GM21515 (cell line): ENCODE results near the gene MYO15B.

Experiments used
- ATAC-seq: cut with Tn5 transposase; IDR thresholded peaks from one replicate; pipeline ENCODE4 v1.9.1; 2021; ENCODE audit not compliant: unreplicated experiment

Gene MYO15B

GRCh38 chr17:75558666-75559530, 28.7 kb upstream of the MYO15B start:
- ATAC-seq: no peak

DNA sequence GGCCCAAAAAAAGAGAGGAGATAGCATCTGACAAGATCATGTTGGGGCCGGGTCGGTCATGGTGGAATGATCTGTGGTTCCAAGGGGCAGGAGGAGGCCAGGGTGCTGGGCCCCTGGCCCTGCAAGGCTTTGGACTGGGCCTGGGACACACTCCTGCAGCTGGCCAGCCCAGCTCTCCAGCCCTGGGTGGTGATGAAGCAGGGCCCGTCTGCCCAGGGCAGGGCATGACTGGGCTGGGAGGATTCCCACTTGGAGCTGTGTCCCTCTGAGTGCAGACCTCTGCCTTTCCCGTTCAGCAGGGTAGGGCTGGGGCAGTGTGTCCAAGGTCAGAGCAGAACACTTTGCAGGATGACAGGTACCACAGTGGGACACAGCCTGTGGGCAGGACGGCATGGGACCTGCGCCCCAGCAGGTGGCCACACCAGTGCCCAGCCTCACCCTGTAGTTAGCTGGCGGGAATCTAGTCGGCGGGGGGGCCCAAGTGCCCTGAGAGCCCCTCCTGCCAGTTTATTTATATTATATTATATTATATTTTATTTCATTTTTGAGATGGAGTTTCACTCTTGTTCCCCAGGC, 27.6 kb upstream of the MYO15B start:
- no peak for ATAC-seq

DNA sequence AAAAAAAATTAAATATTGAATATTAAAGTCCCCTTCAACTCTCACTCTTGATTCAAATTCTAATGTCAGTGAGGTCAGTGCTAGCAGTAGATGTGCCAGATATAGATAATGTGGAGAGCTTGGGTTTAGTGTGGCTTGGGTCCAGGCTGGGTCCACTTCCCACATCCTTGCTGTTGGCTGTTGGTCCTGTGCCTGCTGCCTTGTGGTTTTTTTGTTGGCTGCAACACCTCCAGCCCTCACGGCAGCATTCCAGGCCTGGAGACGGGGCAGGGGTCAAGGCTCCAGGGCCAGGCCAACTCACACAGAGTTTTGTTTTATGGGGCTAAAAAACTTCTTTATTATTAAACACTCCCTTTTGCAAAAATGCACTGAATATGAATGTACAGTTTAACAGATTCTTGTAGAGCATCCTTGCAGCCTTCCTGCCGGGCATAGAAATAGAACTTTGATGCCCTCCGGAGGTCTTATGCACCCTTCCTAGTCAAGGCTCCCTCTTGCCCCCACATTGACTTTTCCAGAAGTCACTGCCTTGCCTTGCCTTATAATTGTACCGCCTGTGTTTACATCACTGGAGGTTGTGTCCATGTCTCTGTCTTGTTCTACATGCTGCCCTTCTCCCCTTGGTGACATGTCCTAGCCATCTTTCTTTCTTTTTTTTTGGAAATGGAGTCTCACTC, 25.5 kb upstream of the MYO15B start:
- no peak for ATAC-seq

- ATAC-seq: no peak
These were observed 24.4 kb upstream of the MYO15B start for GRCh38 chr17:75563063-75563758.

- no peak for ATAC-seq
These were observed 23.4 kb upstream of the MYO15B start for GRCh38 chr17:75564195-75564594.

DNA sequence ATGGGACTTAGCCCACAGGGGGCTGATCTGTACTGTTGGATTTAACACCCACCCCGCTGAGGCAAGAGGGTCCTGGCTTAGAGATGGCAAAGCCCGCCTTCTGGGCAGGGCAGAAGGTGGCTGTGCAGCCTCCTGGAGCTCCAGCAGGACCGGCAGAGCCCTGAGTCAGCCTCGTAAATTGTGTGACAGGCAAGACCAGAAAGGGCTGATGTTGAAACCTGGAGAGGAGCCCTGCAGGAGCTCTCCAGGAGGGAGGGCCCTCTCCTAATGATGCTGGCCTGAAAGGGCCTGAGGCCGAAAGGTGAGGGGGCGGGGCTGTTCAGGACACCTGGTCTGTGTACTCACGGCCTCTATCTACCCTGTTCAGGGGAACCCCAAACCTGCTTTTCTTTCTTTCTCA, 22.5 kb upstream of the MYO15B start:
- no peak for ATAC-seq

DNA sequence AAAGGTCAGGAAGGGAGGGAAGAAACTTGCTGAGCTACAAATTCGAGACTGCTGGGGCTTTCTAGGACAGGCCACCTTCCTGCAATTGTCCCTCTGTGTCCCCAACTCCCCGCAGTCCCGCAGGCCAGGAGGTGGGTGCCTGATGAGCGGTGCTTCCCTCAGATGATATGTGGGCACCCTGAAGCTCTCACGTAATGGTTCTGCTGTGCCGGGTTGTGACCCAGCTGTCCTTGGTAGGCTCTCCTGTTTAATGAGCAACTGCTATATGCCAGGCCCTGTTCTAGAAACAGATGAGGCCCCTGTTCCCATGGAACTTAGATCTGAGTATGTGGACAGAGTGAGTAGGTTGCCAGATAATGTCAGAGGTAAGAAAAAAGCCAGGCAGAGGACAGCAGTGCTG, 22.0 kb upstream of the MYO15B start:
- no peak for ATAC-seq

DNA sequence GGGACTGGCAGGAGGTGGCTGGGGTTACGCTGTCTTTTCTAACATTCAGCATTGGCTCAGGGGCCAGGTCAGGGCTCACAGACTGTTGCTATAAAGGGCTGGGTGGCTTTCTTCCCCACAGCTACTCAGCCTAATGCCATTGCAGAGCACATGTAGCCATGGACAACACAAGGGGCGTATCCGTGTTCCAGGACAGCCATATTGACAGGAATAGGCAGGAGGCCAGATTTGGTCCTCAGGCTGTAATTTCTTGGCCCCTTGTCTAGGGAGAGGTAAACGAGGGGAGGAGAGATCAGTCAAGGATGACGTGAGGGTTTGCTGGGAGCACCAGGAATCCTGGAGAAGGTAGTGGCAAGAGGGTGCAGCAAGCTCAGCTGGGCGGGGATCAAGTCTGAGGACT, 21.2 kb upstream of the MYO15B start:
- ATAC-seq: no peak

- no peak for ATAC-seq
These were observed 20.8 kb upstream of the MYO15B start for GRCh38 chr17:75566834-75567233.

- no peak for ATAC-seq
These were observed 19.0 kb upstream of the MYO15B start for GRCh38 chr17:75568412-75569255.

DNA sequence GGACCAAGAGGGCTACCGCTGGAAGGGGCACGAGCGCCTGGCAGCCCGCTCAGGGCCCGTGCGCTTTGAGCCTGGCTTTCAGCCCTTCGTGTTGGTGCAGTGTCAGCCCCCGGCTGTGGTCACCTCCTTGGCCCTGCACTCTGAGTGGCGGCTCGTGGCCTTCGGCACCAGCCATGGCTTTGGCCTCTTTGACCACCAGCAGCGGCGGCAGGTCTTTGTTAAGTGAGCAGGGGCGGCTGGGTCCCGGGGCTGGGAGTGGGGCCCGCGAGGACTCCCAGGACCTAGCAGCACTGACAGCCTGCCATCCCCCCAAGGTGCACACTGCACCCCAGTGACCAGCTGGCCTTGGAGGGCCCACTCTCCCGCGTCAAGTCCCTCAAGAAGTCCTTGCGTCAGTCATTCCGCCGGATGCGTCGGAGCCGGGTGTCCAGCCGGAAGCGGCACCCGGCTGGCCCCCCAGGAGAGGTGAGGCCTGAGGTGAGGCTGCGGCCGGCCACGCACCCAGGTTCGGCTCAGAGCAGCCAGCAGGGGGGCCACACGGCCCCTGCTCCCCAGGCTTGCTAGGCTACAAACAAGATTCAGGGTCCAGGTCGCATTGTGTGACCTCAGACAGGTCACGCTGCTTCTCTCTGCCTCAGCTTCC, 17.4 kb upstream of the MYO15B start:
- ATAC-seq: no peak

DNA sequence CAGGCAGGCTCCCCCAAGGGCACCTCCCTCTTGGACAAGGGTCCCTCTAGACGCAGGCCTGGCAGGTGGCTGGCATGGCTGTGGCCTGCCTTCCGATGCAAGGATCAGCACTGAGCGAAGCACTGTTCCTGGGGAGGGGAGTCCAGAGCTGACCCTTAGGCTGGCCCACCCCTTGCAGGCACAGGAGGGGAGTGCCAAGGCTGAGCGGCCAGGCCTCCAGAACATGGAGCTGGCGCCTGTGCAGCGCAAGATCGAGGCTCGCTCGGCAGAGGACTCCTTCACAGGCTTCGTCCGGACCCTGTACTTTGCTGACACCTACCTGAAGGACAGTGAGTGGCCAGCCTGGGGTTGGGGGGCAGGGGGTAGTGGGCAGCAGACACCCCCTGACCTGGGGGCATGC, 16.8 kb upstream of the MYO15B start:
- no peak for ATAC-seq

DNA sequence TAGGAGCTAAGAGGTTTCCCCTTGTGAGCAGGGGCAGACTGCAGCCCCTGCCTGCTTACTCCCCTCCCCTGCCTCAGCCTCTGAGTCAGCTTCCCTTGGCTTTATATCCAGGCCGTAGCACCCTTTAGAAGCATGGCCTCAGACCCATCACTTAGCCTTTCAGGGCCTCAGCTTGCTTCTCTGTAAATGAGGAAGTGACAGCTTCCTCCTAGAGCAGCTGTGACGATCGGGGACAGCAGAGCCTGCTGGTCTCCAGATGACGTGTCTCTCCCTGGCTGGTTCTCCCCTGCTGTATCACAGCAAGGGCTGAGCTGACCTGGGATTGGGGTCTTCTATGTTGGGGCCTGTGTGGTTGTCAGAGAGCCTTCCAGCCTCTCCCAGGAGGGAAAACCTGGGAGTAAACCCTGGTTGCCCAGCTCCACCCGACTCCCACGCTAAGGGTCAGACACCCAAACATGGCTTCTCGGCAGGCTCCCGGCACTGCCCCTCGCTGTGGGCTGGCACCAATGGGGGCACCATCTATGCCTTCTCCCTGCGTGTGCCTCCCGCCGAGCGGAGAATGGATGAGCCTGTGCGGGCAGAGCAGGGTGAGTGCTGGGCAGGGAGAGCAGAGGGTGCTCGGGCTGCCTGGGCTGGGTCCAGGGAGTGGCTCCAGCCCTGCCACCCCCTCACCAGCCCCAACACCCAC, 16.3 kb upstream of the MYO15B start:
- no peak for ATAC-seq

DNA sequence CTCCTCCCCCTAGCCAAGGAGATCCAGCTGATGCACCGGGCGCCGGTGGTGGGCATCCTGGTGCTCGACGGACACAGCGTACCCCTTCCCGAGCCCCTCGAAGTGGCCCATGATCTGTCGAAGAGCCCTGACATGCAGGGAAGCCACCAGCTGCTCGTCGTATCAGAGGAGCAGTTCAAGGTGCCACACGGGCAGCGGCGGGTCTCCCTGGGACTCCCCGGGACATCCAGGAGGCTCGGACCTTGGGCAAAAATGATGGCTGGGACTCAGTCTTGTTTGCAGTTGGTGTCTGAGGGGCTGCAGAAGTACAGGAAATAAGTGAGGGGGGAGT, 15.8 kb upstream of the MYO15B start:
- ATAC-seq: no peak

DNA sequence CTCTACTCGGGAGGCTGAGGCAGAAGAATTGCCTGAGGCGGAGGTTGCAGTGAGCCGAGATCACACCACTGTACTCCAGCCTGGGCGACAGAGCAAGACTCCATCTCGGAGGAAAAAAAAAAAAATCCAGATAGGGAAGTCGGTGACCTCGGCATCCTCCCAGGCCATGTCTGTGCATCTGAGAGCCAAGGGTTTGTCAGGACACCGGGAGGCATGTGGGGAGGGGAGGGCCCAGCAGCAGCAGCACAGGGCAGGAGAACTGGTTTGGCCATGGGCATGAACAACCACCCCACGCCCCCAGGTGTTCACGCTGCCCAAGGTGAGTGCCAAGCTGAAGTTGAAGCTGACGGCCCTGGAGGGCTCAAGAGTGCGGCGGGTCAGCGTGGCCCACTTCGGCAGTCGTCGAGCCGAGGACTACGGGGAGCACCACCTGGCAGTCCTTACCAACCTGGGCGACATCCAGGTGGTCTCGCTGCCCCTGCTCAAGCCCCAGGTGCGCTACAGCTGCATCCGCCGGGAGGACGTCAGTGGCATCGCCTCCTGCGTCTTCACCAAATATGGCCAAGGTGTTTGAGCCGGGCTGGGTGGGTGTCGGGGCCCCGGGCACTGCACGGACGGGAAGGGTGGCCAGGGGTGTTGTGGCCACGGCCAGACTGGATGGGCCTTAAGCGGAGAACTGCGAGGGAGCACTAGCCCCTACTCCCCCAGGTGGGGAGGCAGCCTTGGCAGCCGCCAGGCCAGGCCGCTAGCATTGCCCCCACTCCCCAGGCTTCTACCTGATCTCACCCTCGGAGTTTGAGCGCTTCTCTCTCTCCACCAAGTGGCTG, 14.7 kb upstream of the MYO15B start:
- ATAC-seq: no peak

GRCh38 chr17:75573540-75573957, 14.1 kb upstream of the MYO15B start:
- no peak for ATAC-seq

DNA sequence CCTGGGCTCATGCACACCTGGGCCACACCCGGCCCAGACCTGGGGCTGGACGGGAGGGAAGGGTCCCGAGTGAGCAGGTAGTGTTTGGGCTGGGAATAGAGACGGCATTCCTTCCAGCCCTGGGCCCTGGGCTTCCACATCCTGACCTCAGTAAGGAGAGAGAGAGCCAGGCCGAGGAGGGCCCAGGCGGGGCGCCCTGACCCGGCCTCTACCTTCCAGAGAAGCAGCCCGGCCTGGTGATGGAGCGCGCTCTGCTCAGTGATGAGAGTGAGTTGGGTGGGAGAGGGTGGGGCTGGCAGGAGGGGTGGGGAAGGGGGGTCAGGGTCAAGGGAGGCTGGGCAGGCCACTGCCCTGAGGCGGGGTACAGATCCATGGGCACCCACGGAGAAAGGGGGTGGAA, 13.6 kb upstream of the MYO15B start:
- ATAC-seq: no peak

- no peak for ATAC-seq
These were observed 13.1 kb upstream of the MYO15B start for GRCh38 chr17:75574404-75575036.
